Upper lobe of left lung (tissue), 4 donors: ENCODE data around the gene NELFB.
"Not testable (repeated sequence)": the region's sequence is repeated elsewhere in the genome, so short reads cannot be mapped to it uniquely, and the experiment has no call there.

Source experiments
- CTCF ChIP-seq, 6 experiments: fragments of 450-650 bp in 4 of 6; fragments of 200-600 bp in 2 of 6; sonication (generic) in 2 of 6; IDR thresholded peaks; one replicate each; pipeline ENCODE4 v1.5.1; 2016 to 2019; ENCODE audit warnings: antibody characterized with exemption in 6 of 6
- EP300 ChIP-seq, 4 donors: sonication (generic); formaldehyde crosslinking; IDR thresholded peaks; one replicate each; pipeline ENCODE4 v1.5.1; 2017; ENCODE audit warnings: antibody characterized with exemption in 4 of 4, control low read depth in 2 of 4
- POLR2A ChIP-seq, 4 donors: fragments of 450-650 bp; IDR thresholded peaks; one replicate each; pipeline ENCODE4 v1.5.1; 2016 to 2017; ENCODE audit warnings: antibody characterized with exemption in 4 of 4, mild to moderate bottlenecking in 2 of 4
- POLR2AphosphoS5 ChIP-seq, 2 donors: sonication (generic); formaldehyde crosslinking; IDR thresholded peaks; one replicate each; pipeline ENCODE4 v1.5.1; 2017; ENCODE audit warnings: antibody characterized with exemption in 2 of 2

- TF ChIP-seq CTCF, POLR2A, POLR2AphosphoS5, EP300 (IDR thresholded peaks at IDR 0.05): not testable (repeated sequence)
Observed at GRCh38 chr9:137243266-137243625, 11.9 kb upstream of the NELFB start.
